Epithelial cell of proximal tubule (primary cell): ENCODE measurements around the gene CDH4. TPM values are rescaled to one million over a fixed set of nuclear protein-coding genes. Genes with fewer than 3 reads are reported as not detected.
A peak's percentile ranks its signal among the peaks of the same experiment; 100 is the strongest.

ENCODE experiments used
- DNase-seq: peaks from one replicate; pipeline ENCODE4 v3.0.0-alpha.2; 2011; ENCODE audit warnings: low read depth
- H3K4me3 ChIP-seq: 2 replicates; pipeline ENCODE4 v1.5.1; 2011; ENCODE audit warnings: low read depth, mild to moderate bottlenecking, low read length
- total RNA-seq: library from RNA; depleted of rRNA; stranded (reverse); fragments of >200 nt; gene quantifications from 2 replicates; pipeline ENCODE4 v1.2.3, GENCODE V29; 2015
- TF ChIP-seq, protein P1 (sequence below): conservative IDR thresholded peaks from 2 replicates; pipeline ENCODE4 v1.5.1; 2012; ENCODE audit warnings: low read depth, mild to moderate bottlenecking, low read length

Gene CDH4
- total RNA-seq, 1 donor from 2014 or later, result 17.1 TPM

GRCh38 chr20:61756966-61757677, 505.1 kb downstream of the CDH4 start:
- TF ChIP-seq, protein P1, sequence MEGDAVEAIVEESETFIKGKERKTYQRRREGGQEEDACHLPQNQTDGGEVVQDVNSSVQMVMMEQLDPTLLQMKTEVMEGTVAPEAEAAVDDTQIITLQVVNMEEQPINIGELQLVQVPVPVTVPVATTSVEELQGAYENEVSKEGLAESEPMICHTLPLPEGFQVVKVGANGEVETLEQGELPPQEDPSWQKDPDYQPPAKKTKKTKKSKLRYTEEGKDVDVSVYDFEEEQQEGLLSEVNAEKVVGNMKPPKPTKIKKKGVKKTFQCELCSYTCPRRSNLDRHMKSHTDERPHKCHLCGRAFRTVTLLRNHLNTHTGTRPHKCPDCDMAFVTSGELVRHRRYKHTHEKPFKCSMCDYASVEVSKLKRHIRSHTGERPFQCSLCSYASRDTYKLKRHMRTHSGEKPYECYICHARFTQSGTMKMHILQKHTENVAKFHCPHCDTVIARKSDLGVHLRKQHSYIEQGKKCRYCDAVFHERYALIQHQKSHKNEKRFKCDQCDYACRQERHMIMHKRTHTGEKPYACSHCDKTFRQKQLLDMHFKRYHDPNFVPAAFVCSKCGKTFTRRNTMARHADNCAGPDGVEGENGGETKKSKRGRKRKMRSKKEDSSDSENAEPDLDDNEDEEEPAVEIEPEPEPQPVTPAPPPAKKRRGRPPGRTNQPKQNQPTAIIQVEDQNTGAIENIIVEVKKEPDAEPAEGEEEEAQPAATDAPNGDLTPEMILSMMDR, result no peak
- H3K4me3 ChIP-seq, result no peak overlapping the region
- DNase-seq, result no peak

- DNase-seq, result peak; percentile 18
- TF ChIP-seq, protein P1, result no peak
- no peak overlapping the region for H3K4me3 ChIP-seq
Observed at GRCh38 chr20:61757678-61758563, 505.9 kb downstream of the CDH4 start.

- no peak overlapping the region for H3K4me3 ChIP-seq
- TF ChIP-seq, protein P1, result no peak
Observed at GRCh38 chr20:61758564-61759200, 506.6 kb downstream of the CDH4 start.

DNA sequence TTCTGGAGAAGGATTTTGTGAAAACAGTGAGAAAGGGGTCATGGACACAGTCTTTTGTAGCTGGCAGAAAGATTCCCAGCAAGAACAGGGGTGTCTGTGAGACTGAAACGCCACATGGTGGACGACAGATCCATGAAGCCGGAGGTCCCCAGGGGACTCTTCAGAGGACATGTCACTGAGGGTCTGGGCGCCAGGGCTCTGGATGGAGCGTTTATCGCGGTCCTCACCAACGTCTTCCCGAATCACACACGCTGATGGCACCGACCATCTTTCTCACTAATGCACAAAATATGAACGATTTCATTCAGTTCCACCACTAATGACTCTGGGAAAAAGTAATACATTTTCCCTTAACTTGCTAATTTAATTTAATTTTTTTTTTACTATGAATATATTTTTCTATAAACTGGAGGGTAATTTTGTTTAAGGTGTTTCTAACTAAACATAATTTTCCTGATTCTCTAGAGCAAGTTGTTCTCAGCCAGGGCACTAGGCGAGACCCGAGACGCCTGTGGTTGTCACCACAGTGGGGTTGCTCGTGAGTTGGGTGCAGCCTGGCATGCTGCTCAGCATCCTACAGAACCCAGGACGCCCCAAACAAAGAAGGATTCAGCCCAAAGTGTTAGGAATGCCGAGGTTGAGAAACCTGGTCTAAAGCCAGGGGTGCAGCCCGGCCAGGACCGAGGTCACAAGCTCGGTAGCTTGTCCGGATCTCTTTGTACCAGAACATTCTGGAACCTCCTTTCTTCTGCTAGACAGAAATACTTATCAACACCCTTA, 507.4 kb downstream of the CDH4 start:
- TF ChIP-seq, protein P1, result no peak
- no peak for DNase-seq
- H3K4me3 ChIP-seq, result no peak overlapping the region

More at GRCh38 chr20:61758564-61759200, 506.6 kb downstream of the CDH4 start:
- DNase-seq, result no peak

GRCh38 chr20:61760321-61760720, 508.3 kb downstream of the CDH4 start:
- H3K4me3 ChIP-seq, result no peak overlapping the region
- DNase-seq, result no peak
- TF ChIP-seq, protein P1, result no peak

DNA sequence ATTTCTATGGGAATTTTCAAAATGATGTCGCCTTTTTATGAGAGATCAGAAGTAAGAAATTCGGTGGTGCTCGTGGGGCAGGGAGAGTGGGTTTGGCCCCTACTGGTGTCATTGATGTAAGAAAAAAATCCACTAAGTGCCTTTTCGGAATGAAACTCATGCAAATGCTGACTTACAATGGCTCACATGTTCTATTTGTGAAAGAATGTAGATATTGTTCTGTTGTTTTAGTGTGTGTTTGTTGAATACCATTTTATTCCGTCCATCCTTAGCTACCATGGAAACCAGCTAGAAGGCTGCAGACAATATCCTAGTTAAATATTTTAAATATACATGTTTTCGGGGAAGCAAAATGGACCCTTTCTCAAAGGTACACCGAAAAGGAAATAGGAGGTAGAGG, 508.7 kb downstream of the CDH4 start:
- no peak overlapping the region for H3K4me3 ChIP-seq
- no peak for DNase-seq
- TF ChIP-seq, protein P1, result no peak
